OCI-LY1 (cell line): ENCODE results near the gene DNAJB1.
"Not testable (repeated sequence)": the region's sequence is repeated elsewhere in the genome, so short reads cannot be mapped to it uniquely, and the experiment has no call there.

Experiments used
- H2AFZ ChIP-seq: fragments of 200-600 bp; sonication (generic), shearing (Covaris generic); 2 replicates; pipeline ENCODE4 v1.6.0; 2014; ENCODE audit warnings: antibody characterized with exemption, mild to moderate bottlenecking, low read length
- H3F3A ChIP-seq: fragments of 200-600 bp; sonication (generic), shearing (Covaris generic); 2 replicates; pipeline ENCODE4 v1.6.0; 2014; ENCODE audit warnings: mild to moderate bottlenecking, antibody characterized with exemption, low read length, moderate library complexity; ENCODE audit not compliant: insufficient read depth
- H3K27ac ChIP-seq: fragments of 200-600 bp; sonication (generic); 2 replicates; pipeline ENCODE4 v1.5.1; 2014; ENCODE audit warnings: low read length, mixed run types, mild to moderate bottlenecking, low read depth; ENCODE audit not compliant: poor library complexity, severe bottlenecking
- H3K27me3 ChIP-seq: fragments of 200-600 bp; sonication (generic); 2 replicates; pipeline ENCODE4 v1.6.0; 2014; ENCODE audit warnings: antibody characterized with exemption, mild to moderate bottlenecking, low read length, moderate library complexity; ENCODE audit not compliant: insufficient read depth
- H3K36me3 ChIP-seq: fragments of 200-600 bp; sonication (generic); 2 replicates; pipeline ENCODE4 v1.6.1; 2014; ENCODE audit warnings: mild to moderate bottlenecking, antibody characterized with exemption, low read length, moderate library complexity, mixed read lengths; ENCODE audit not compliant: insufficient read depth
- H3K4me1 ChIP-seq: fragments of 200-600 bp; sonication (generic); 2 replicates; pipeline ENCODE4 v1.5.1; 2014; ENCODE audit warnings: mild to moderate bottlenecking, low read length, moderate library complexity; ENCODE audit not compliant: insufficient read depth, severe bottlenecking
- H3K4me2 ChIP-seq: fragments of 200-600 bp; sonication (generic), shearing (Covaris generic); 2 replicates; pipeline ENCODE4 v1.6.1; 2014; ENCODE audit warnings: low read length
- H3K4me3 ChIP-seq: fragments of 200-600 bp; sonication (generic); 2 replicates; pipeline ENCODE4 v1.5.1; 2014; ENCODE audit warnings: low read length, low read depth, mild to moderate bottlenecking, mixed read lengths; ENCODE audit not compliant: poor library complexity, severe bottlenecking
- H3K79me2 ChIP-seq: fragments of 200-600 bp; shearing (Covaris generic); 2 replicates; pipeline ENCODE4 v1.6.1; 2016; ENCODE audit warnings: mixed run types, low read length, mixed read lengths; ENCODE audit not compliant: insufficient read depth
- H3K9ac ChIP-seq: fragments of 200-600 bp; sonication (generic), shearing (Covaris generic); 2 replicates; pipeline ENCODE4 v1.6.1; 2014; ENCODE audit warnings: mild to moderate bottlenecking, low read length, mixed read lengths
- H3K9me2 ChIP-seq: fragments of 200-600 bp; sonication (generic), shearing (Covaris generic); 2 replicates; pipeline ENCODE4 v1.6.1; 2014; ENCODE audit warnings: low read depth, mild to moderate bottlenecking, low read length, mixed read lengths
- H3K9me3 ChIP-seq: fragments of 200-600 bp; shearing (Covaris generic); 2 replicates; pipeline ENCODE4 v1.6.1; 2014; ENCODE audit warnings: low read length, mixed read lengths
- H4K20me1 ChIP-seq: fragments of 200-600 bp; sonication (generic), shearing (Covaris generic); 2 replicates; pipeline ENCODE4 v1.6.0; 2016; ENCODE audit warnings: mild to moderate bottlenecking, low read length; ENCODE audit not compliant: insufficient read depth
- CTCF ChIP-seq: fragments of 200-600 bp; sonication (generic), shearing (Covaris generic); IDR thresholded peaks from 2 replicates; pipeline ENCODE4 v1.5.1; 2017; ENCODE audit warnings: mild to moderate bottlenecking, antibody characterized with exemption, low read length, moderate library complexity, mixed read lengths
- EZH2 ChIP-seq: fragments of 200-600 bp; sonication (generic), shearing (Covaris generic); IDR thresholded peaks from 2 replicates; pipeline ENCODE4 v1.8.0; 2017; ENCODE audit warnings: borderline replicate concordance, mixed run types, mild to moderate bottlenecking, antibody characterized with exemption, low read length, moderate library complexity, mixed read lengths

The DNAJB1 gene

DNA sequence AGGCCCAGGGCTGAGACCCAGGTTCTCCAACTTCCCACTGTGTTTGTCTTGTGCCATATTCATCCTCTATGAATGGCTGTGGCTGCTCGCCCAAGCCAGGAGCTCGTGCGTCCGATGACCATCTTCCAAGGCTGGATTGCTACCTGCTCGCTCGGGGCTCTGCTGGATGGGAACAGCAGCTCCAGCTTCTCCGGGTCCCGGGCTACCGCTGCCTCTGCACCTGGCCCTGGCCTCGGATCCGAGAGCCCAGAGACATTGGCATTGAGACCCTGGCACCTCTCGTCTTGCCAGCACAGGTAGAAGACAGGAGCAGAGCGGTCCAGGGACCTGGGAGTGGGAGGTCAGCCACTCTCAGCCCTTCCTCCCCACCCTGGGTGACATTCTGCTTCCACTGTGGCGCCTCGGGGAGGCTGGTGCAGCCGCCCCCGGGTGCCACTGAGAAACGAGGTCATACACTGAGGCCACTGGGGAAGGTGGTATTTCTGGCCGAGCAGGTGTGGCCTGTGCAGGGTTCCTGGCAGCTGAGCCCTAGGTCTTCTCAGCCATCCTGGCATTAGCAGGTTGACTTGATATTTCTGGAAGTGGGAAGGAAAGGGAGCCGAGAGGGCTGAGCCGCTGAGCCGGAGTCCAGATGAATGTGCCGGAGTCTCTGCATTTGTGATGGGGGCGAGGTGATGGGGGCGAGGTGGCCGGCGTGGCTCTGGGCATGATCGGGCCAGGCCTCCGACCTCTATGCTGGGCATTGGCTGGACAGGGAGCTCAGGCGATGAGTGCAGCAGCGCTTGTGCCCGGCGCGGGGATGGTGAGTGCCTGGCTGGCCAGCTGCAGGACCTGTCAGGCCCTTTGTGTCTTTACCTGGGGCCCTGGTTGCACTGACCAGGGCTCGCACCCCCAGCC, 35.1 kb upstream of the DNAJB1 start:
- TF ChIP-seq EZH2 (no peak), CTCF (no peak)
- Histone ChIP-seq H3K79me2 (no peaks in the 10 kb centered on the region), H3K9ac (no peak overlapping the region), H3K4me3 (no peak overlapping the region), H3K9me3 (no peaks in the 10 kb centered on the region), H2AFZ (no peak overlapping the region), H4K20me1 (no peaks in the 10 kb centered on the region), H3K27ac (no peak overlapping the region), H3K27me3 (no peaks in the 10 kb centered on the region), H3K4me1 (peaks cover 36% of the 10 kb centered on the region), H3F3A (no peaks in the 10 kb centered on the region), H3K4me2 (no peak overlapping the region), H3K36me3 (peaks cover 4% of the 10 kb centered on the region; the same call in 1 of the 2 replicates), H3K9me2 (no peaks in the 10 kb centered on the region)

DNA sequence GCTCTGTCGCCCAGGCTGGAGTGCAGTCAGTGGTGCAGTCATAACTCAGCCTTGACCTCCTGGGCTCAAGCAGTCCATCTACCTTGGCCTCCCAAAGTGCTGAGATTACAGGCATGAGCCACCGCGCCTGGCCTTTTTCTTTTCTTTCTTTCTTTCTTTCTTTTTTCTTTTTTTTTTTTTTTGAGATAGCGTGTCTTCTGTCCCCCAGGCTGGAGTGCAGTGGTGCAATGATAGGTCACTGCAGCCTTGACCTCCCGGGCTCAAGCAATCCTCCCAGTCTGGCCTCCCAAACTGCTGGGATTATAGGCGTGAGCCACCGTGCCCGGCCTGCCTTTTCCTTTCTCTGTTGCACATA, 33.8 kb upstream of the DNAJB1 start:
- H3K9me3 ChIP-seq, H3K4me2 ChIP-seq, H3K4me3 ChIP-seq, H4K20me1 ChIP-seq, H3K79me2 ChIP-seq, H3F3A ChIP-seq, H3K9ac ChIP-seq, H3K27me3 ChIP-seq, H3K36me3 ChIP-seq, H2AFZ ChIP-seq, H3K9me2 ChIP-seq: not testable (repeated sequence)
- H3K4me1 ChIP-seq, result peaks cover 34% of the 10 kb centered on the region
- peak overlapping the region; percentile 79 for H3K27ac ChIP-seq

- not testable (repeated sequence) for H2AFZ ChIP-seq, H3K4me3 ChIP-seq, H4K20me1 ChIP-seq, H3K9ac ChIP-seq, H3K79me2 ChIP-seq, H3K9me3 ChIP-seq, H3K36me3 ChIP-seq, H3K9me2 ChIP-seq, H3K4me2 ChIP-seq, H3K27me3 ChIP-seq, H3F3A ChIP-seq
- H3K27ac ChIP-seq, result peak overlapping the region; percentile 79
- TF ChIP-seq CTCF, result peak; percentile 60; the same call in 1 of the 2 replicates
- H3K4me1 ChIP-seq, result peaks cover 29% of the 10 kb centered on the region
Measured at GRCh38 chr19:14551134-14552005, 33.2 kb upstream of the DNAJB1 start.
